ENCODE data around the gene FLNA. TPM values are rescaled to one million over a fixed set of nuclear protein-coding genes. Genes with fewer than 3 reads are reported as not detected.

The FLNA gene
- total and polyA plus RNA-seq, 9 of the 15 experiments (the other 6 are each of a cell fraction or from before 2014, with no cell fraction given) = 6.2 to 735 (median 135) TPM

DNA sequence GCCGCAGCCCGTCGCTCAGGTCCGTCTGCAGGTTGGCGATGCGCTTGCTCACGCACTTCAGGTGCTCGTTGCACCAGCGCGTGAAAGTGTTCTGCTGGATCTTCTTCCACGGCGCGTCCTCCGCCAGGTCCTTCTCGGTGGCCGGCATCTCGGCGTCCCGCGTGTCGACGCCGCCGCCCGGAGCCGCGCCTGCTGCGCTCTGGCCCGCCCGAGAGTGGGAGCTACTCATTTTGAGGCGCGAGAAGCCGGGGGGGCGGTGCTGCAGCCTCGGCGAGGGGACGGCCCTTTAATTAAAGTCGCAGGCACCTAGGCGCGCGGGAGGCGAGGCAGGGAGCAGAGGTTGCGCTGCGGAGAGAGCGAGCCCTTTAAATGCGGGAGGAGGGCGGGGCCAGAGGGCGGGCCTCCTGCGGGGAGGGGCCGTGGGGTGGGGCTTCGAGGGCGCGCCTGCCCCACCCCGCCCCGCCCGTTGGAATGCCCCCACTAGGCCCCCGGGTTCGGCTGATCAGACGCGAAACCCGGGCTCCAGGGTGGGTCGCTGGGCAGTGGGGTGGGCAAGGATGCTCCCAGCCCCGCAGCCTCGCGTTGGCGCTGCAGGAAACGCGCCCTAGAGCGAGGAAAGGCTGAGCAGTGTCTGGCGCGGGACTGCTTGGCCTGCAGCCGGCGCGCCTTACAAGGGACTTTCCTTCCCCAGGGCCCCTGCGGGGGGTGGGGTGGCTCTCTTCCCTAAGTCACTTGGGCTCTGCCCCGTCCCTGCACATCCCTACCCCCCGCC is 3.2 kb downstream of the FLNA start (continued):
- TF ChIP-seq, protein P1, sequence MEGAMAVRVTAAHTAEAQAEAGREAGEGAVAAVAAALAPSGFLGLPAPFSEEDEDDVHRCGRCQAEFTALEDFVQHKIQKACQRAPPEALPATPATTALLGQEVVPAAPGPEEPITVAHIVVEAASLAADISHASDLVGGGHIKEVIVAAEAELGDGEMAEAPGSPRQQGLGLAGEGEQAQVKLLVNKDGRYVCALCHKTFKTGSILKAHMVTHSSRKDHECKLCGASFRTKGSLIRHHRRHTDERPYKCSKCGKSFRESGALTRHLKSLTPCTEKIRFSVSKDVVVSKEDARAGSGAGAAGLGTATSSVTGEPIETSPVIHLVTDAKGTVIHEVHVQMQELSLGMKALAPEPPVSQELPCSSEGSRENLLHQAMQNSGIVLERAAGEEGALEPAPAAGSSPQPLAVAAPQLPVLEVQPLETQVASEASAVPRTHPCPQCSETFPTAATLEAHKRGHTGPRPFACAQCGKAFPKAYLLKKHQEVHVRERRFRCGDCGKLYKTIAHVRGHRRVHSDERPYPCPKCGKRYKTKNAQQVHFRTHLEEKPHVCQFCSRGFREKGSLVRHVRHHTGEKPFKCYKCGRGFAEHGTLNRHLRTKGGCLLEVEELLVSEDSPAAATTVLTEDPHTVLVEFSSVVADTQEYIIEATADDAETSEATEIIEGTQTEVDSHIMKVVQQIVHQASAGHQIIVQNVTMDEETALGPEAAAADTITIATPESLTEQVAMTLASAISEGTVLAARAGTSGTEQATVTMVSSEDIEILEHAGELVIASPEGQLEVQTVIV (CRISPR knock-in tag; IDR thresholded peaks at IDR 0.05; ENCODE audit: borderline replicate concordance) = no peak
- TF ChIP-seq ZFX (CRISPR knock-in tag; IDR thresholded peaks at IDR 0.05) (no peak), COPS2 (conservative IDR thresholded peaks at IDR 0.05) (no peak), ILF3 (IDR thresholded peaks at IDR 0.05; ENCODE audit: borderline replicate concordance) (no peak), ZNF354B (CRISPR knock-in tag; IDR thresholded peaks at IDR 0.05) (no peak), NR3C1 (CRISPR knock-in tag; IDR thresholded peaks at IDR 0.05) (no peak), IRF2 (CRISPR knock-in tag; IDR thresholded peaks at IDR 0.05) (no peak), ESRRB (CRISPR knock-in tag; IDR thresholded peaks at IDR 0.05; ENCODE audit: borderline replicate concordance) (no peak), ZNF263 (CRISPR knock-in tag; IDR thresholded peaks at IDR 0.05; ENCODE audit: borderline replicate concordance) (no peak), KLF16 (IDR thresholded peaks at IDR 0.05) (no peak)
- TF ChIP-seq, protein P2, sequence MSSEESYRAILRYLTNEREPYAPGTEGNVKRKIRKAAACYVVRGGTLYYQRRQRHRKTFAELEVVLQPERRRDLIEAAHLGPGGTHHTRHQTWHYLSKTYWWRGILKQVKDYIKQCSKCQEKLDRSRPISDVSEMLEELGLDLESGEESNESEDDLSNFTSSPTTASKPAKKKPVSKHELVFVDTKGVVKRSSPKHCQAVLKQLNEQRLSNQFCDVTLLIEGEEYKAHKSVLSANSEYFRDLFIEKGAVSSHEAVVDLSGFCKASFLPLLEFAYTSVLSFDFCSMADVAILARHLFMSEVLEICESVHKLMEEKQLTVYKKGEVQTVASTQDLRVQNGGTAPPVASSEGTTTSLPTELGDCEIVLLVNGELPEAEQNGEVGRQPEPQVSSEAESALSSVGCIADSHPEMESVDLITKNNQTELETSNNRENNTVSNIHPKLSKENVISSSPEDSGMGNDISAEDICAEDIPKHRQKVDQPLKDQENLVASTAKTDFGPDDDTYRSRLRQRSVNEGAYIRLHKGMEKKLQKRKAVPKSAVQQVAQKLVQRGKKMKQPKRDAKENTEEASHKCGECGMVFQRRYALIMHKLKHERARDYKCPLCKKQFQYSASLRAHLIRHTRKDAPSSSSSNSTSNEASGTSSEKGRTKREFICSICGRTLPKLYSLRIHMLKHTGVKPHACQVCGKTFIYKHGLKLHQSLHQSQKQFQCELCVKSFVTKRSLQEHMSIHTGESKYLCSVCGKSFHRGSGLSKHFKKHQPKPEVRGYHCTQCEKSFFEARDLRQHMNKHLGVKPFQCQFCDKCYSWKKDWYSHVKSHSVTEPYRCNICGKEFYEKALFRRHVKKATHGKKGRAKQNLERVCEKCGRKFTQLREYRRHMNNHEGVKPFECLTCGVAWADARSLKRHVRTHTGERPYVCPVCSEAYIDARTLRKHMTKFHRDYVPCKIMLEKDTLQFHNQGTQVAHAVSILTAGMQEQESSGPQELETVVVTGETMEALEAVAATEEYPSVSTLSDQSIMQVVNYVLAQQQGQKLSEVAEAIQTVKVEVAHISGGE (CRISPR knock-in tag; IDR thresholded peaks at IDR 0.05) = no peak
- TF ChIP-seq, protein P3, sequence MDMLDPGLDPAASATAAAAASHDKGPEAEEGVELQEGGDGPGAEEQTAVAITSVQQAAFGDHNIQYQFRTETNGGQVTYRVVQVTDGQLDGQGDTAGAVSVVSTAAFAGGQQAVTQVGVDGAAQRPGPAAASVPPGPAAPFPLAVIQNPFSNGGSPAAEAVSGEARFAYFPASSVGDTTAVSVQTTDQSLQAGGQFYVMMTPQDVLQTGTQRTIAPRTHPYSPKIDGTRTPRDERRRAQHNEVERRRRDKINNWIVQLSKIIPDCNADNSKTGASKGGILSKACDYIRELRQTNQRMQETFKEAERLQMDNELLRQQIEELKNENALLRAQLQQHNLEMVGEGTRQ (CRISPR knock-in tag; IDR thresholded peaks at IDR 0.05) = no peak
- TF ChIP-seq, protein P4, sequence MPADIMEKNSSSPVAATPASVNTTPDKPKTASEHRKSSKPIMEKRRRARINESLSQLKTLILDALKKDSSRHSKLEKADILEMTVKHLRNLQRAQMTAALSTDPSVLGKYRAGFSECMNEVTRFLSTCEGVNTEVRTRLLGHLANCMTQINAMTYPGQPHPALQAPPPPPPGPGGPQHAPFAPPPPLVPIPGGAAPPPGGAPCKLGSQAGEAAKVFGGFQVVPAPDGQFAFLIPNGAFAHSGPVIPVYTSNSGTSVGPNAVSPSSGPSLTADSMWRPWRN (IDR thresholded peaks at IDR 0.05; ENCODE audit: low read depth) = no peak
